ENCODE results near the gene RPH3AL.
"Not testable (repeated sequence)": the region's sequence is repeated elsewhere in the genome, so short reads cannot be mapped to it uniquely, and the experiment has no call there.

DNA sequence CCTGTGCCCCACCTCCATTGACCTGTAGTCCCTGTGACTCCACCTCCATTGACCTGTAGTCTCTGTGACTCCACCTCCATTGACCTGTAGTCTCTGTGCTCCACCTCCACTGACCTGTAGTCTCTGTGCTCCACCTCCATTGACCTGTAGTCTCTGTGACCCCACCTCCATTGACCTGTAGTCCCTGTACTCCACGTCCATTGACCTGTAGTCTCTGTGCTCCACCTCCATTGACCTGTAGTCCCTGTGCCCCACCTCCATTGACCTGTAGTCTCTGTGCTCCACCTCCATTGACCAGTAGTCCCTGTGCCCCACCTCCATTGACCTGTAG is 38.0 kb downstream of the RPH3AL start:
- TF ChIP-seq, protein P1, sequence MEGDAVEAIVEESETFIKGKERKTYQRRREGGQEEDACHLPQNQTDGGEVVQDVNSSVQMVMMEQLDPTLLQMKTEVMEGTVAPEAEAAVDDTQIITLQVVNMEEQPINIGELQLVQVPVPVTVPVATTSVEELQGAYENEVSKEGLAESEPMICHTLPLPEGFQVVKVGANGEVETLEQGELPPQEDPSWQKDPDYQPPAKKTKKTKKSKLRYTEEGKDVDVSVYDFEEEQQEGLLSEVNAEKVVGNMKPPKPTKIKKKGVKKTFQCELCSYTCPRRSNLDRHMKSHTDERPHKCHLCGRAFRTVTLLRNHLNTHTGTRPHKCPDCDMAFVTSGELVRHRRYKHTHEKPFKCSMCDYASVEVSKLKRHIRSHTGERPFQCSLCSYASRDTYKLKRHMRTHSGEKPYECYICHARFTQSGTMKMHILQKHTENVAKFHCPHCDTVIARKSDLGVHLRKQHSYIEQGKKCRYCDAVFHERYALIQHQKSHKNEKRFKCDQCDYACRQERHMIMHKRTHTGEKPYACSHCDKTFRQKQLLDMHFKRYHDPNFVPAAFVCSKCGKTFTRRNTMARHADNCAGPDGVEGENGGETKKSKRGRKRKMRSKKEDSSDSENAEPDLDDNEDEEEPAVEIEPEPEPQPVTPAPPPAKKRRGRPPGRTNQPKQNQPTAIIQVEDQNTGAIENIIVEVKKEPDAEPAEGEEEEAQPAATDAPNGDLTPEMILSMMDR (IDR thresholded peaks at IDR 0.05; ENCODE audit: low read depth, low read length): not testable (repeated sequence)
- not testable (repeated sequence) for TF ChIP-seq POLR2A (IDR thresholded peaks at IDR 0.05; ENCODE audit: extremely low read depth, insufficient read length)

Measured in NB4 (cell line).